CD4-positive, CD25-positive, alpha-beta regulatory T cell (primary cell): ENCODE measurements around the gene TMPRSS9. TPM values are rescaled to one million over a fixed set of nuclear protein-coding genes. Genes with fewer than 3 reads are reported as not detected.

Experiments used
- ATAC-seq, 2 donors: fragments of 150-1000 bp; cut with Tn5 transposase; one replicate each; pipeline ENCODE4 v1.10.0; 2021; ENCODE audit warnings: low read depth in 2 of 2, moderate number of reproducible peaks in 2 of 2, moderate library complexity in 1 of 2
- DNase-seq, 3 donors: peaks; one replicate each; pipeline versions ENCODE4 v3.0.0 to v3.0.0-alpha.2; 2012 to 2022; ENCODE audit warnings: mixed read lengths in 1 of 3
- H3K27ac ChIP-seq: one replicate; pipeline ENCODE4 v1.7.0; 2013; ENCODE audit warnings: mild to moderate bottlenecking, low read length; ENCODE audit not compliant: insufficient read depth, poor library complexity, severe bottlenecking
- H3K27me3 ChIP-seq: one replicate; pipeline ENCODE4 v1.7.0; 2013; ENCODE audit warnings: low read length; ENCODE audit not compliant: control insufficient read depth, insufficient read depth
- H3K36me3 ChIP-seq: one replicate; pipeline ENCODE4 v1.7.0; 2013; ENCODE audit warnings: mild to moderate bottlenecking, low read length, moderate library complexity; ENCODE audit not compliant: control insufficient read depth, insufficient read depth
- H3K4me1 ChIP-seq: 2 replicates; pipeline ENCODE4 v1.7.0; 2013; ENCODE audit warnings: mild to moderate bottlenecking, low read length; ENCODE audit not compliant: insufficient read depth, control insufficient read depth, poor library complexity, severe bottlenecking
- H3K4me3 ChIP-seq: one replicate; pipeline ENCODE4 v1.7.0; 2013; ENCODE audit warnings: low read depth, mild to moderate bottlenecking, low read length, moderate library complexity
- H3K9me3 ChIP-seq, 2 experiments: 1 replicate in 1 of 2; 2 replicates in 1 of 2; pipeline ENCODE4 v1.7.0; 2013; ENCODE audit warnings: low read length in 2 of 2, mild to moderate bottlenecking in 1 of 2, moderate library complexity in 1 of 2; ENCODE audit not compliant: control insufficient read depth in 2 of 2
- H3K27ac Mint-ChIP-seq, 3 donors: one replicate each; pipeline ENCODE4 v1.8.0; 2020 to 2022; ENCODE audit warnings: mild to moderate bottlenecking in 3 of 3, mixed read lengths in 3 of 3, moderate library complexity in 2 of 3
- H3K27me3 Mint-ChIP-seq: one replicate; pipeline ENCODE4 v1.8.0; 2022; ENCODE audit warnings: mild to moderate bottlenecking, mixed read lengths
- H3K36me3 Mint-ChIP-seq: one replicate; pipeline ENCODE4 v1.8.0; 2020; ENCODE audit warnings: mixed read lengths
- H3K4me1 Mint-ChIP-seq, 4 donors: one replicate each; pipeline ENCODE4 v1.8.0; 2020 to 2022; ENCODE audit warnings: mixed read lengths in 4 of 4, mild to moderate bottlenecking in 1 of 4
- H3K4me3 Mint-ChIP-seq, 4 donors: one replicate each; pipeline ENCODE4 v1.8.0; 2020 to 2022; ENCODE audit warnings: mild to moderate bottlenecking in 4 of 4, mixed read lengths in 4 of 4, moderate library complexity in 3 of 4
- H3K9me3 Mint-ChIP-seq, 7 donors: one replicate each; pipeline ENCODE4 v1.8.0; 2020 to 2022; ENCODE audit warnings: mixed read lengths in 7 of 7, mild to moderate bottlenecking in 3 of 7, moderate library complexity in 2 of 7
- polyA plus RNA-seq, 4 donors: library from polyadenylated mRNA; unstranded; fragments of 300-500 nt; fragmentation: Illumina TruSeq; gene quantifications; one replicate each; pipeline ENCODE4 v1.2.3, GENCODE V29; 2021
- total RNA-seq: library from RNA; stranded (reverse); gene quantifications from one replicate; pipeline ENCODE4 v1.2.3, GENCODE V29; 2022

Gene TMPRSS9
- total and polyA plus RNA-seq, 5 donors from 2014 or later = 0.17 TPM; not detected in 4

- ATAC-seq = no peak
- peak overlapping the region in 1 of 4 donors; percentile 73 for H3K4me3 Mint-ChIP-seq
- Histone ChIP-seq H3K36me3 (no peaks in the 10 kb centered on the region), H3K9me3 (no peaks in the 10 kb centered on the region), H3K4me1 (peaks cover 4% of the 10 kb centered on the region), H3K27ac (no peak overlapping the region), H3K4me3 (no peak overlapping the region), H3K27me3 (no peaks in the 10 kb centered on the region)
- peaks cover 0 to 2% (median 0%) of the 10 kb centered on the region in 7 donors for H3K9me3 Mint-ChIP-seq
- peaks cover 4 to 39% (median 14%) of the 10 kb centered on the region in 4 donors for H3K4me1 Mint-ChIP-seq
- H3K27me3 Mint-ChIP-seq = no peaks in the 10 kb centered on the region
- H3K36me3 Mint-ChIP-seq = peaks cover 12% of the 10 kb centered on the region
- H3K27ac Mint-ChIP-seq = peak overlapping the region in 1 of 3 donors; percentile 62
- no peak for DNase-seq
Measured at GRCh38 chr19:2334986-2335846, 24.8 kb upstream of the TMPRSS9 start.

- peaks cover 4% of the 10 kb centered on the region for H3K4me1 ChIP-seq
- Mint-ChIP-seq H3K27ac (peak overlapping the region in 1 of 3 donors; percentile 62), H3K9me3 (peaks cover 0 to 2% (median 0%) of the 10 kb centered on the region in 7 donors), H3K27me3 (no peaks in the 10 kb centered on the region), H3K4me3 (peak overlapping the region in 2 of 4 donors; percentile 5 to 73), H3K4me1 (peaks cover 4 to 34% (median 12%) of the 10 kb centered on the region in 4 donors), H3K36me3 (peaks cover 12% of the 10 kb centered on the region)
- ATAC-seq (no peak), DNase-seq (no peak)
- no peaks in the 10 kb centered on the region for H3K9me3 ChIP-seq
- H3K36me3 ChIP-seq = no peaks in the 10 kb centered on the region
- H3K27ac ChIP-seq = no peak overlapping the region
- H3K27me3 ChIP-seq = no peaks in the 10 kb centered on the region
- H3K4me3 ChIP-seq = no peak overlapping the region
Measured at GRCh38 chr19:2335848-2336247, 24.2 kb upstream of the TMPRSS9 start.

GRCh38 chr19:2336528-2337328, 23.3 kb upstream of the TMPRSS9 start:
- Mint-ChIP-seq H3K4me1 (peaks cover 4 to 25% (median 10%) of the 10 kb centered on the region in 4 donors), H3K27me3 (no peaks in the 10 kb centered on the region), H3K27ac (peak overlapping the region in 2 of 3 donors; percentile 59 to 75), H3K9me3 (peaks cover 0 to 2% (median 0%) of the 10 kb centered on the region in 7 donors), H3K4me3 (no peak overlapping the region), H3K36me3 (peaks cover 12% of the 10 kb centered on the region)
- no peaks in the 10 kb centered on the region for H3K27me3 ChIP-seq
- ATAC-seq (no peak), DNase-seq (no peak)
- no peak overlapping the region for H3K27ac ChIP-seq
- no peak overlapping the region for H3K4me3 ChIP-seq
- H3K36me3 ChIP-seq = no peaks in the 10 kb centered on the region
- H3K9me3 ChIP-seq = no peaks in the 10 kb centered on the region
- peaks cover 4% of the 10 kb centered on the region for H3K4me1 ChIP-seq

- no peak for ATAC-seq
- no peak overlapping the region for H3K27ac ChIP-seq
- Mint-ChIP-seq H3K9me3 (peaks cover 0 to 2% (median 0%) of the 10 kb centered on the region in 7 donors), H3K4me3 (no peak overlapping the region), H3K27ac (no peak overlapping the region), H3K27me3 (no peaks in the 10 kb centered on the region), H3K36me3 (peaks cover 12% of the 10 kb centered on the region), H3K4me1 (peaks cover 4 to 20% (median 10%) of the 10 kb centered on the region in 4 donors)
- no peak overlapping the region for H3K4me3 ChIP-seq
- no peaks in the 10 kb centered on the region for H3K27me3 ChIP-seq
- H3K9me3 ChIP-seq = no peaks in the 10 kb centered on the region
- DNase-seq = no peak
- no peaks in the 10 kb centered on the region for H3K36me3 ChIP-seq
- H3K4me1 ChIP-seq = no peaks in the 10 kb centered on the region
Measured at GRCh38 chr19:2337329-2337707, 22.7 kb upstream of the TMPRSS9 start.

- peaks cover 12% of the 10 kb centered on the region for H3K36me3 Mint-ChIP-seq
- DNase-seq (no peak), ATAC-seq (no peak)
- H3K27ac Mint-ChIP-seq = no peak overlapping the region
- Histone ChIP-seq H3K36me3 (no peaks in the 10 kb centered on the region), H3K27ac (no peak overlapping the region), H3K4me1 (no peaks in the 10 kb centered on the region), H3K9me3 (no peaks in the 10 kb centered on the region), H3K4me3 (no peak overlapping the region), H3K27me3 (no peaks in the 10 kb centered on the region)
- H3K27me3 Mint-ChIP-seq = no peaks in the 10 kb centered on the region
- peaks cover 0 to 2% (median 0%) of the 10 kb centered on the region in 7 donors for H3K9me3 Mint-ChIP-seq
- no peak overlapping the region for H3K4me3 Mint-ChIP-seq
- peaks cover 4 to 17% (median 10%) of the 10 kb centered on the region in 4 donors for H3K4me1 Mint-ChIP-seq
Measured at GRCh38 chr19:2338055-2338615, 21.9 kb upstream of the TMPRSS9 start.

- Mint-ChIP-seq H3K27ac (no peak overlapping the region), H3K4me3 (no peak overlapping the region), H3K4me1 (peaks cover 4 to 11% (median 10%) of the 10 kb centered on the region in 4 donors), H3K9me3 (peaks cover 0 to 2% (median 0%) of the 10 kb centered on the region in 7 donors), H3K36me3 (peaks cover 12% of the 10 kb centered on the region), H3K27me3 (no peaks in the 10 kb centered on the region)
- no peak overlapping the region for H3K4me3 ChIP-seq
- H3K27me3 ChIP-seq = no peaks in the 10 kb centered on the region
- no peaks in the 10 kb centered on the region for H3K9me3 ChIP-seq
- DNase-seq (no peak), ATAC-seq (no peak)
- no peak overlapping the region for H3K27ac ChIP-seq
- no peaks in the 10 kb centered on the region for H3K36me3 ChIP-seq
- no peaks in the 10 kb centered on the region for H3K4me1 ChIP-seq
Measured at GRCh38 chr19:2338751-2339643, 21.1 kb upstream of the TMPRSS9 start.
